Tibial nerve (tissue), 4 donors: ENCODE results near the gene GCNT2.

ENCODE experiments used
- CTCF ChIP-seq, 5 experiments: fragments of 200-600 bp in 3 of 5; fragments of 450-650 bp in 2 of 5; sonication (generic) in 3 of 5; IDR thresholded peaks; one replicate each; pipeline ENCODE4 v1.5.1; 2016 to 2019; ENCODE audit warnings: antibody characterized with exemption in 5 of 5, mild to moderate bottlenecking in 3 of 5, moderate library complexity in 2 of 5
- EP300 ChIP-seq, 2 donors: sonication (generic); formaldehyde crosslinking; IDR thresholded peaks; one replicate each; pipeline ENCODE4 v1.6.1; 2017; ENCODE audit warnings: antibody characterized with exemption in 2 of 2, mild to moderate bottlenecking in 1 of 2
- POLR2A ChIP-seq, 2 donors: fragments of 450-650 bp; IDR thresholded peaks; one replicate each; pipeline ENCODE4 v1.6.1; 2017; ENCODE audit warnings: antibody characterized with exemption in 2 of 2, mild to moderate bottlenecking in 2 of 2, moderate library complexity in 2 of 2

GRCh38 chr6:10555625-10556309, 34.6 kb downstream of the GCNT2 start:
- TF ChIP-seq CTCF (IDR thresholded peaks at IDR 0.05) = no peak
- TF ChIP-seq POLR2A (IDR thresholded peaks at IDR 0.05) = no peak
- no peak for TF ChIP-seq EP300 (IDR thresholded peaks at IDR 0.05)
